Measurements from ENCODE around the gene EPHA3. TPM values are rescaled to one million over a fixed set of nuclear protein-coding genes. Genes with fewer than 3 reads are reported as not detected.

The EPHA3 gene
- total and polyA plus RNA-seq, 2 donors: 13.6 to 158 TPM

GRCh38 chr3:89165636-89166263 is 58.3 kb downstream of the EPHA3 start:
- H3K27ac ChIP-seq (ENCODE audit: low read depth): no peak overlapping the region
- WGBS: 82% methylated on average over 9 of the region's 9 CpGs
- no peaks in the 10 kb centered on the region for H3K4me1 ChIP-seq (ENCODE audit: insufficient read depth)
- no peaks in the 10 kb centered on the region for H3K36me3 ChIP-seq (ENCODE audit: insufficient read depth)
- H3K4me3 ChIP-seq (ENCODE audit: low read depth, low read length): no peak overlapping the region
- DNase-seq (ENCODE audit: extremely low spot score): no peak

GRCh38 chr3:89171687-89172545 is 64.5 kb downstream of the EPHA3 start:
- no peaks in the 10 kb centered on the region for H3K36me3 ChIP-seq (ENCODE audit: insufficient read depth)
- DNase-seq (ENCODE audit: extremely low spot score): no peak
- 91% methylated on average over 9 of the region's 9 CpGs for WGBS
- H3K27ac ChIP-seq (ENCODE audit: low read depth): no peak overlapping the region
- H3K4me3 ChIP-seq (ENCODE audit: low read depth, low read length): no peak overlapping the region
- H3K4me1 ChIP-seq (ENCODE audit: insufficient read depth): no peaks in the 10 kb centered on the region

- Histone ChIP-seq H3K4me3 (ENCODE audit: low read depth, low read length) (no peak overlapping the region), H3K27ac (ENCODE audit: low read depth) (no peak overlapping the region), H3K4me1 (ENCODE audit: insufficient read depth) (no peaks in the 10 kb centered on the region), H3K36me3 (ENCODE audit: insufficient read depth) (no peaks in the 10 kb centered on the region)
- no peak for DNase-seq (ENCODE audit: extremely low spot score)
Measured at GRCh38 chr3:89173546-89173945, 66.1 kb downstream of the EPHA3 start.

GRCh38 chr3:89179355-89180001 is 72.1 kb downstream of the EPHA3 start:
- Histone ChIP-seq H3K27ac (ENCODE audit: low read depth) (no peak overlapping the region), H3K4me1 (ENCODE audit: insufficient read depth) (no peaks in the 10 kb centered on the region), H3K36me3 (ENCODE audit: insufficient read depth) (no peaks in the 10 kb centered on the region), H3K4me3 (ENCODE audit: low read depth, low read length) (no peak overlapping the region)
- peak; percentile 57 for DNase-seq (ENCODE audit: extremely low spot score)
- WGBS: 51% methylated on average over 3 of the region's 3 CpGs

GRCh38 chr3:89180334-89180733 is 72.9 kb downstream of the EPHA3 start:
- H3K4me1 ChIP-seq (ENCODE audit: insufficient read depth): no peaks in the 10 kb centered on the region
- no peak overlapping the region for H3K27ac ChIP-seq (ENCODE audit: low read depth)
- 11% methylated on average over 2 of the region's 2 CpGs for WGBS
- DNase-seq (ENCODE audit: extremely low spot score): peak; percentile 11
- H3K36me3 ChIP-seq (ENCODE audit: insufficient read depth): no peaks in the 10 kb centered on the region
- no peak overlapping the region for H3K4me3 ChIP-seq (ENCODE audit: low read depth, low read length)

- Histone ChIP-seq H3K4me1 (ENCODE audit: insufficient read depth) (peaks cover 2% of the 10 kb centered on the region), H3K27ac (ENCODE audit: low read depth) (no peak overlapping the region), H3K4me3 (ENCODE audit: low read depth, low read length) (no peak overlapping the region), H3K36me3 (ENCODE audit: insufficient read depth) (no peaks in the 10 kb centered on the region)
- 96% methylated on average over 1 of the region's 1 CpG for WGBS
- DNase-seq (ENCODE audit: extremely low spot score): no peak
Measured at GRCh38 chr3:89182056-89182455, 74.6 kb downstream of the EPHA3 start.

GRCh38 chr3:89184151-89184995 is 77.0 kb downstream of the EPHA3 start:
- Histone ChIP-seq H3K36me3 (ENCODE audit: insufficient read depth) (no peaks in the 10 kb centered on the region), H3K4me1 (ENCODE audit: insufficient read depth) (peaks cover 2% of the 10 kb centered on the region), H3K4me3 (ENCODE audit: low read depth, low read length) (no peak overlapping the region), H3K27ac (ENCODE audit: low read depth) (peak overlapping the region; percentile 23)
- WGBS: 48% methylated on average over 4 of the region's 4 CpGs
- DNase-seq (ENCODE audit: extremely low spot score): no peak

- no peak overlapping the region for H3K4me3 ChIP-seq (ENCODE audit: low read depth, low read length)
- peaks cover 2% of the 10 kb centered on the region for H3K4me1 ChIP-seq (ENCODE audit: insufficient read depth)
- DNase-seq (ENCODE audit: extremely low spot score): no peak
- H3K36me3 ChIP-seq (ENCODE audit: insufficient read depth): no peaks in the 10 kb centered on the region
- H3K27ac ChIP-seq (ENCODE audit: low read depth): no peak overlapping the region
- 64% methylated on average over 4 of the region's 4 CpGs for WGBS
Measured at GRCh38 chr3:89186456-89186855, 79.0 kb downstream of the EPHA3 start.

- no peak overlapping the region for H3K4me3 ChIP-seq (ENCODE audit: low read depth, low read length)
- DNase-seq (ENCODE audit: extremely low spot score): no peak
- H3K4me1 ChIP-seq (ENCODE audit: insufficient read depth): no peaks in the 10 kb centered on the region
- H3K27ac ChIP-seq (ENCODE audit: low read depth): no peak overlapping the region
- WGBS: 82% methylated on average over 3 of the region's 3 CpGs
- H3K36me3 ChIP-seq (ENCODE audit: insufficient read depth): no peaks in the 10 kb centered on the region
Measured at GRCh38 chr3:89198591-89198990, 91.2 kb downstream of the EPHA3 start.

- Histone ChIP-seq H3K4me1 (ENCODE audit: insufficient read depth) (no peaks in the 10 kb centered on the region), H3K36me3 (ENCODE audit: insufficient read depth) (no peaks in the 10 kb centered on the region), H3K27ac (ENCODE audit: low read depth) (no peak overlapping the region), H3K4me3 (ENCODE audit: low read depth, low read length) (no peak overlapping the region)
- peak; percentile 32 for DNase-seq (ENCODE audit: extremely low spot score)
- 21% methylated on average over 1 of the region's 1 CpG for WGBS
Measured at GRCh38 chr3:89212619-89213018, 105.2 kb downstream of the EPHA3 start.

- no peak overlapping the region for H3K27ac ChIP-seq (ENCODE audit: low read depth)
- H3K36me3 ChIP-seq (ENCODE audit: insufficient read depth): no peaks in the 10 kb centered on the region
- no peak overlapping the region for H3K4me3 ChIP-seq (ENCODE audit: low read depth, low read length)
- DNase-seq (ENCODE audit: extremely low spot score): no peak
- no peaks in the 10 kb centered on the region for H3K4me1 ChIP-seq (ENCODE audit: insufficient read depth)
- WGBS: 46% methylated on average over 2 of the region's 2 CpGs
Measured at GRCh38 chr3:89216016-89216739, 108.8 kb downstream of the EPHA3 start.

GRCh38 chr3:89217148-89217685 is 109.8 kb downstream of the EPHA3 start:
- H3K4me1 ChIP-seq (ENCODE audit: insufficient read depth): no peaks in the 10 kb centered on the region
- no peak for DNase-seq (ENCODE audit: extremely low spot score)
- H3K36me3 ChIP-seq (ENCODE audit: insufficient read depth): no peaks in the 10 kb centered on the region
- 48% methylated on average over 6 of the region's 6 CpGs for WGBS
- no peak overlapping the region for H3K27ac ChIP-seq (ENCODE audit: low read depth)
- no peak overlapping the region for H3K4me3 ChIP-seq (ENCODE audit: low read depth, low read length)

Data from urinary bladder (tissue), 4 donors.